ENCODE results near the gene ARHGEF19. TPM values are rescaled to one million over a fixed set of nuclear protein-coding genes. Genes with fewer than 3 reads are reported as not detected.
"Not testable (repeated sequence)": the region's sequence is repeated elsewhere in the genome, so short reads cannot be mapped to it uniquely, and the experiment has no call there.

The ARHGEF19 gene
- total RNA-seq, 1 donor from 2014 or later = 15.6 TPM

GRCh38 chr1:16215882-16216753, 3.7 kb upstream of the ARHGEF19 start:
- Histone ChIP-seq H3K27me3 (ENCODE audit: low read depth) (no peaks in the 10 kb centered on the region), H3K4me3 (peak overlapping the region; percentile 68), H3K9me3 (no peaks in the 10 kb centered on the region), H3K36me3 (no peaks in the 10 kb centered on the region), H3K27ac (peak overlapping the region; percentile 75), H3K4me1 (peaks cover 27% of the 10 kb centered on the region)
- TF ChIP-seq CTCF (IDR thresholded peaks at IDR 0.05) = no peak
- intact Hi-C loops (cut with DNase I) = no loop called here
- peak; percentile 91 for DNase-seq
- ATAC-seq = peak; percentile 77 to 78

- ATAC-seq; H3K9me3 ChIP-seq; H3K36me3 ChIP-seq; intact Hi-C loops (cut with DNase I); DNase-seq; H3K27ac ChIP-seq; H3K27me3 ChIP-seq (ENCODE audit: low read depth); H3K4me3 ChIP-seq: not testable (repeated sequence)
- H3K4me1 ChIP-seq = peaks cover 27% of the 10 kb centered on the region
Observed at GRCh38 chr1:16215240-16215639, 2.8 kb upstream of the ARHGEF19 start.

- H3K4me3 ChIP-seq = not testable (repeated sequence)
- peaks cover 27% of the 10 kb centered on the region for H3K4me1 ChIP-seq
Observed at GRCh38 chr1:16213544-16213943, 1.1 kb upstream of the ARHGEF19 start.

GRCh38 chr1:16213013-16213412, 561 bp upstream of the ARHGEF19 start:
- Histone ChIP-seq H3K27me3 (ENCODE audit: low read depth) (no peaks in the 10 kb centered on the region), H3K27ac (no peak overlapping the region), H3K4me3 (peak overlapping the region; percentile 43), H3K4me1 (peaks cover 25% of the 10 kb centered on the region), H3K36me3 (no peaks in the 10 kb centered on the region), H3K9me3 (no peaks in the 10 kb centered on the region)
- intact Hi-C loops (cut with DNase I) = no loop called here
- no peak for TF ChIP-seq CTCF (IDR thresholded peaks at IDR 0.05)
- ATAC-seq (no peak), DNase-seq (no peak)

More at GRCh38 chr1:16213544-16213943, 1.1 kb upstream of the ARHGEF19 start:
- H3K36me3 ChIP-seq; H3K27ac ChIP-seq; intact Hi-C loops (cut with DNase I); H3K27me3 ChIP-seq (ENCODE audit: low read depth); DNase-seq; ATAC-seq; H3K9me3 ChIP-seq: not testable (repeated sequence)

- Histone ChIP-seq H3K9me3 (no peaks in the 10 kb centered on the region), H3K4me1 (peaks cover 26% of the 10 kb centered on the region), H3K27ac (peak overlapping the region; percentile 56), H3K4me3 (peak overlapping the region; percentile 43), H3K27me3 (ENCODE audit: low read depth) (no peaks in the 10 kb centered on the region), H3K36me3 (no peaks in the 10 kb centered on the region)
- ATAC-seq (no peak), DNase-seq (no peak)
- TF ChIP-seq CTCF (IDR thresholded peaks at IDR 0.05) = no peak
- intact Hi-C loops (cut with DNase I) = no loop called here
Observed at GRCh38 chr1:16211824-16212223, 628 bp downstream of the ARHGEF19 start.

- H3K27ac ChIP-seq = no peak overlapping the region
- H3K4me1 ChIP-seq = peaks cover 22% of the 10 kb centered on the region
- intact Hi-C loops (cut with DNase I) = no loop called here
- TF ChIP-seq CTCF (IDR thresholded peaks at IDR 0.05) = no peak
- H3K4me3 ChIP-seq = no peak overlapping the region
- DNase-seq (no peak), ATAC-seq (no peak)
- H3K27me3 ChIP-seq (ENCODE audit: low read depth) = no peaks in the 10 kb centered on the region
- no peaks in the 10 kb centered on the region for H3K36me3 ChIP-seq
- H3K9me3 ChIP-seq = no peaks in the 10 kb centered on the region
Observed at GRCh38 chr1:16210581-16210980, 1.9 kb downstream of the ARHGEF19 start.

All from lower lobe of right lung (tissue), 2 donors.